ENCODE results near the gene RHBDF2. TPM values are rescaled to one million over a fixed set of nuclear protein-coding genes. Genes with fewer than 3 reads are reported as not detected.
A peak's percentile ranks its signal among the peaks of the same experiment; 100 is the strongest.

The RHBDF2 gene
- total RNA-seq, 1 donor from 2014 or later, result 0.79 TPM

DNA sequence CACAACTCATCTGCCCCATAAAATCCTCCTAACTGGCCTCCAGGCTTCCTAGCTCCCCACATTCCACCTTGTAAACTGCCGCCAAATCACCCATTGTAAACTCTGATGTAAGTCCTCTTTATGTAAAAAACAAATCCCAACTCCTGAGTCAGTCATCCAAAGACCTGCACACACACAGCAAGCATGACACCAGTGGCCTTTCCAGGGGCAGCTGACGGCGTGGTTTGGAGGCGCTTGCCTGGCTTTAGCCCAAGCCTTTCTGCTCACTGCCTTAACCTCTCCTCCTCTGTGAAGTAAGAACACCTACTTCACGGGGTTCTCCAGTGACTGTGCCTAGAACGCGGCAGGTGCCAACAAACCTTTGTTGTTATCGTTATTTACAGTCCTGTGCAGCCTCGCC is 62.3 kb downstream of the RHBDF2 start:
- DNase-seq (ENCODE audit: low spot score), result no peak

GRCh38 chr17:76437467-76438402 is 63.5 kb downstream of the RHBDF2 start:
- H3K4me1 Mint-ChIP-seq, result peaks cover 40% of the 10 kb centered on the region
- no peak overlapping the region for H3K4me2 ChIP-seq

More for the DNA sequence above, 62.3 kb downstream of the RHBDF2 start:
- Mint-ChIP-seq H3K27ac (no peak overlapping the region), H3K9me3 (no peaks in the 10 kb centered on the region), H3K4me3 (no peak overlapping the region), H3K36me3 (peaks cover 16% of the 10 kb centered on the region), H3K4me1 (peaks cover 47% of the 10 kb centered on the region), H3K27me3 (ENCODE audit: insufficient read depth, low read depth) (peaks cover 2% of the 10 kb centered on the region)
- peaks cover 10% of the 10 kb centered on the region for H3F3A ChIP-seq (ENCODE audit: low read depth)
- peaks cover 95% of the 10 kb centered on the region for H4K20me1 ChIP-seq (ENCODE audit: low read depth)
- H3K4me3 ChIP-seq, result no peak overlapping the region
- H3K9ac ChIP-seq, result no peak overlapping the region
- H3K36me3 ChIP-seq, result no peaks in the 10 kb centered on the region
- no peaks in the 10 kb centered on the region for H3K27me3 ChIP-seq
- H3K4me1 ChIP-seq, result peaks cover 11% of the 10 kb centered on the region
- H3K79me2 ChIP-seq (ENCODE audit: low read depth), result peaks cover 99% of the 10 kb centered on the region
- H2AFZ ChIP-seq (replicated peaks), result no peak overlapping the region
- H3K9me3 ChIP-seq (ENCODE audit: low read depth), result no peaks in the 10 kb centered on the region
- TF ChIP-seq EZH2phosphoT487 (IDR thresholded peaks at IDR 0.05), result no peak
- TF ChIP-seq EZH2 (IDR thresholded peaks at IDR 0.05), result no peak
- TF ChIP-seq, protein P1, sequence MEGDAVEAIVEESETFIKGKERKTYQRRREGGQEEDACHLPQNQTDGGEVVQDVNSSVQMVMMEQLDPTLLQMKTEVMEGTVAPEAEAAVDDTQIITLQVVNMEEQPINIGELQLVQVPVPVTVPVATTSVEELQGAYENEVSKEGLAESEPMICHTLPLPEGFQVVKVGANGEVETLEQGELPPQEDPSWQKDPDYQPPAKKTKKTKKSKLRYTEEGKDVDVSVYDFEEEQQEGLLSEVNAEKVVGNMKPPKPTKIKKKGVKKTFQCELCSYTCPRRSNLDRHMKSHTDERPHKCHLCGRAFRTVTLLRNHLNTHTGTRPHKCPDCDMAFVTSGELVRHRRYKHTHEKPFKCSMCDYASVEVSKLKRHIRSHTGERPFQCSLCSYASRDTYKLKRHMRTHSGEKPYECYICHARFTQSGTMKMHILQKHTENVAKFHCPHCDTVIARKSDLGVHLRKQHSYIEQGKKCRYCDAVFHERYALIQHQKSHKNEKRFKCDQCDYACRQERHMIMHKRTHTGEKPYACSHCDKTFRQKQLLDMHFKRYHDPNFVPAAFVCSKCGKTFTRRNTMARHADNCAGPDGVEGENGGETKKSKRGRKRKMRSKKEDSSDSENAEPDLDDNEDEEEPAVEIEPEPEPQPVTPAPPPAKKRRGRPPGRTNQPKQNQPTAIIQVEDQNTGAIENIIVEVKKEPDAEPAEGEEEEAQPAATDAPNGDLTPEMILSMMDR (IDR thresholded peaks at IDR 0.05), result no peak
- no peak overlapping the region for H3K4me2 ChIP-seq
- no peak overlapping the region for H3K27ac ChIP-seq

GRCh38 chr17:76435751-76436150 is 65.5 kb downstream of the RHBDF2 start:
- no peaks in the 10 kb centered on the region for H3K36me3 ChIP-seq
- Mint-ChIP-seq H3K36me3 (peaks cover 16% of the 10 kb centered on the region), H3K4me3 (peak overlapping the region; percentile 31), H3K9me3 (no peaks in the 10 kb centered on the region), H3K4me1 (peaks cover 28% of the 10 kb centered on the region), H3K27me3 (ENCODE audit: insufficient read depth, low read depth) (peaks cover 2% of the 10 kb centered on the region), H3K27ac (no peak overlapping the region)
- no peak overlapping the region for H2AFZ ChIP-seq (replicated peaks)
- H3K4me2 ChIP-seq, result no peak overlapping the region
- no peaks in the 10 kb centered on the region for H3K27me3 ChIP-seq
- no peak overlapping the region for H3K27ac ChIP-seq
- no peak for DNase-seq (ENCODE audit: low spot score)
- peaks cover 8% of the 10 kb centered on the region for H3F3A ChIP-seq (ENCODE audit: low read depth)
- H3K79me2 ChIP-seq (ENCODE audit: low read depth), result peaks cover 99% of the 10 kb centered on the region
- no peak overlapping the region for H3K9ac ChIP-seq
- no peak for TF ChIP-seq EZH2phosphoT487 (IDR thresholded peaks at IDR 0.05)
- TF ChIP-seq, protein P1 (IDR thresholded peaks at IDR 0.05), result no peak
- TF ChIP-seq EZH2 (IDR thresholded peaks at IDR 0.05), result no peak
- H3K4me1 ChIP-seq, result peaks cover 16% of the 10 kb centered on the region
- H3K9me3 ChIP-seq (ENCODE audit: low read depth), result no peaks in the 10 kb centered on the region
- peaks cover 95% of the 10 kb centered on the region for H4K20me1 ChIP-seq (ENCODE audit: low read depth)
- H3K4me3 ChIP-seq, result no peak overlapping the region

More at GRCh38 chr17:76437467-76438402, 63.5 kb downstream of the RHBDF2 start:
- Histone ChIP-seq H3F3A (ENCODE audit: low read depth) (peaks cover 11% of the 10 kb centered on the region), H3K9me3 (ENCODE audit: low read depth) (no peaks in the 10 kb centered on the region), H2AFZ (replicated peaks) (no peak overlapping the region), H3K27me3 (no peaks in the 10 kb centered on the region), H3K36me3 (no peaks in the 10 kb centered on the region), H3K9ac (no peak overlapping the region), H3K4me3 (no peak overlapping the region), H3K79me2 (ENCODE audit: low read depth) (peaks cover 99% of the 10 kb centered on the region), H3K4me1 (peaks cover 11% of the 10 kb centered on the region), H3K27ac (no peak overlapping the region), H4K20me1 (ENCODE audit: low read depth) (peaks cover 95% of the 10 kb centered on the region)
- H3K27me3 Mint-ChIP-seq (ENCODE audit: insufficient read depth, low read depth), result peaks cover 2% of the 10 kb centered on the region
- TF ChIP-seq, protein P1 (IDR thresholded peaks at IDR 0.05), result no peak
- TF ChIP-seq EZH2 (IDR thresholded peaks at IDR 0.05) (no peak), EZH2phosphoT487 (IDR thresholded peaks at IDR 0.05) (no peak)
- no peak overlapping the region for H3K4me3 Mint-ChIP-seq
- peaks cover 18% of the 10 kb centered on the region for H3K36me3 Mint-ChIP-seq
- no peak for DNase-seq (ENCODE audit: low spot score)
- H3K27ac Mint-ChIP-seq, result no peak overlapping the region
- no peaks in the 10 kb centered on the region for H3K9me3 Mint-ChIP-seq

Measured in neural progenitor cell (in vitro differentiated cells).